Measurements from ENCODE around the gene NR4A1. TPM values are rescaled to one million over a fixed set of nuclear protein-coding genes. Genes with fewer than 3 reads are reported as not detected.

NR4A1 gene
- total RNA-seq, 1 donor from 2014 or later: 79.2 TPM

DNA sequence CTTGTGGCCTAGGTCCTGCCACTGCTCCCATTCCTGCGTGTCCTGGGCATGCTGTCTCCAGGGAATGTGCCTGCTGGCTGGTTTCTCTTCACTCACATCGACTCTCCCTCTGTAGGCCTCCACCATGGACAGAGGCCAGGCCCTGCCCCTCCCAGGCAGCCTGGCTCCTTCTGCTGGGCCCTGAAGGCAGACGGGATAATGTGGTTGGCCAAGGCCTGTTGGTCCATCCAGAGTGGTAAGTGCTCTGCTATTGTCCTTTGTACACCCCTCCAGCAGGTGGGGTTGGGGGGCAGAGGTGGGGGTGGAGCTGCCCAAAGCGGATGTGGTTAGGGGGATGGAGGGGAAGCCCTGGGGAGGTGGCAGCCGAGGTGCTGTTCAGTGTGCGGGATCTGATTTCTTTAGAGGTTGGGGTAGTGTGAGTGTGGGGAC lies 9.5 kb upstream of the NR4A1 start:
- peak; percentile 45 for DNase-seq (ENCODE audit: low spot score)

DNA sequence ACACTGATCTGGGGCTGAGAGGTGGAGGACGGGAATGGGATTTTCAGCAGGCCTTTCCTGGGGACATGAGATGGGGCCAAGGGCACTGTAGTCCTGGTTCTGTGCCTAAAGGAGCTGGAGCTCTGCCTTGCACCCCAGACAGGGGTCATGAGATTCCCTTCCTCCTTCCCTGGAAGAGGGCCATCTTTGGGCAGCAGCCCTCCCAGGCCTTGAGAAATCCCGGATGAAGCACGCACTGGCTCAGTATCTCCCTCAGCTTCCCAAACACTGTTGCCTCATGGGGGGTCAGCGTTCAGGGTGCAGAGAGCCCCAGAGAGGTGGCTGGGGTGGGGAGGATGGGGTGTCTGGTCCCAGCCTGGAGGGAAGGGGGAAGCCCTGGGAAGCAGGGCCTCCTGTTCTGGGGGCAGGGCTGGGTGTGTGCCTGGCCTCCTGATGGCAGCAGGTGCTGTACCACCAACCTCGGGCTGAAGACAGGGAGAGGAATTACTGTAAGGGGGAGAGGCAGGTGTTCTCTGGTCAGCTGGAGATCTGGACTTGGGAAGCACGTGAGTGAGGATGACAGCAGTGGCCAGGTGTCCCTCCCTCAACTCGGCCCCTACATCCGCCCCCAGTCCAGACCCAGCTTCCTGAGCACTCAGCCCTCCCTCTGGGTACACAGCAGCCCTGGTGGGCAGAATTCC lies 8.4 kb upstream of the NR4A1 start:
- DNase-seq (ENCODE audit: low spot score): no peak

DNA sequence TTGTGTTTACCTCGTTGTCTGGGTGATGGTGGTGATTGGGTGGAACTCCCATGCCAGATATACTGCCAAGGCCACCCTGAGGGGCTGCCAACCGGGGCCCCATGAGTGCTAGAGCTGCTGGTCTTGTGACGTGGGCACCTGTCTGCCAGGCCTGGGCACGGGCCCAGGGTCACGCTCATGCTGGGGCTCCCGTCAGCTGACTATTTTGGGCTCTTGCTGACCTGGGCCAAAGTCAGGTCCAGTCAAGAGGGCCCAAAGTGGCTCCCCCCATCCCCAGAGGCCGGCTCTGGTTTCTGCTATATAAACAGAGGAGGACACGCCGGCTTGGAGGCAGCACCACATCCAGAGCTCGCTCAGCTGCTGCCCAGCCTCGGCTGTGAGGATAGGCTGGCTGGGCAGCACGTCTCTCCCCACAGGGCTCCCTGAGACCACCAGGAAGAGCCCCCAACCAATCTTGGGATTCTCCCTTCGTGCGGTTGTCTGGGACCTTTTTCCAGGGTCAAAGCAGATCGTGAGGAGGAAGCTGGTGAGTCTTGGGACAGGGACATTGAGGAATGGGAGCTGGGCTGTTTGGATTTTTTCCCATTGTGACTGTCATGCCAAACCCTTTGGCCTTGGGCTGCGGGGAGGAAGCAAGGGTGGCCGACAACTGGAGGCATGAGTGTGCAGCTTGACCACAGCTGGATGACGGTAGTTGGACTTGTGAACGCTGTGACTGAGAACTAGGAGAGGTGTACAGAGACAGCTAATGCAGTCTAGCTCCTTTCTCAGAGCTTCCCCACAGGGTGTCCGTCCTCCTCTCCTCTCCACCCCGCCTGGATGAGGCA lies 7.6 kb upstream of the NR4A1 start:
- DNase-seq (ENCODE audit: low spot score): no peak

DNA sequence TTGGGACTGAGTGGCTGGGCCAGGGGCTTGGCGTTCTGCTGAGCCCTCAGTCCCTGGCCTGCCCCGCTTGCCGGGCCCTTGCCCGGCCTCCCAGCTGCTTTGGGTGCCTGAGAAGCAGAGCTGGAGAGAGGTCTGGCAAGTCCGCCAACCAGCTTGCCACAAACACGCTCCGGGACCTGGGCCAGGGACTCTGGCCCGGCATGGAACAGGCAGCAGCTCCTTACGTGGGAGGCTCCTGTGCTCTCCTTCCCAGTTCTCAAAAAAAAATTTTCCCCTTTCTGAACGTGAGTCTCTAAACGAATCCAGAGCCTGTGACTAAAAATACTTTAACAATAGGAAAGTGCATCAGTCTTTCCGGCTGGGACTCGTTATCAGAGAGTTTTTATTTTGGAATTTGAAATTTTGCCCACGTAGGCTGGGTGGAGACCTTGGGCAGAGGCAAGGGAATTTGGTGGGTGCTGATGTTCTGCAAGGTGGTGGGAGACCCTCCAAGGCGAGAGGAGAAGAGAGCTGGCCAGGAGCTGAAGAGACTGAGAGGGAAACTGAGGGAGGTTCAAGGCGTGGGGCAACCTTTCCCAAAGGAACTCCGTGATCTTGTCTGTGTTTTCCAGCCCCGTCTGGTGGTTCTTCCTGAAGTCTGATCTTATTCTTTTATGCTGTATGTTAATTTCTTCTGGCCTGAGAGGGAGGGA lies 6.8 kb upstream of the NR4A1 start:
- peak; percentile 74 for DNase-seq (ENCODE audit: low spot score)

DNA sequence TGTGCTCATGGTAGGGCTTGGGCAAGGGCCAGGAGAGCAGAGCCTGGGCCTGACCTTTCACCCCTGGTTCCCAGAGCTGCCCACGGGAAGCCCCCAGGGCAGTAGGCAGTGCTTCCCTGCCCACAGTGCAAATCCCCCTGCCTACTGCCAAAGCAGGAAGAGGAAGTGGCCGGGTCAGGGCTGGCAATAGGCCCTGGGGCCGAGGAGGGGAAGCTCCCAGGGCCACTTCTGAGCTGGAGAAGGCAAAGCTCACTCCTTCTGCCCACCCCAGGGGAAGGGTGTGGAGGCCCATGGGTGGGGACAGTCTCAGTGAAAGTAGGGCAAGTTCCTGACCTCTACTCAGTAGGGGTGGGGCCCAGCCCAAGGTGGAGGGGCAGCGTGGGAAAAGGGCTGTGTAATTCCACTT lies 5.4 kb upstream of the NR4A1 start:
- DNase-seq (ENCODE audit: low spot score): no peak

DNA sequence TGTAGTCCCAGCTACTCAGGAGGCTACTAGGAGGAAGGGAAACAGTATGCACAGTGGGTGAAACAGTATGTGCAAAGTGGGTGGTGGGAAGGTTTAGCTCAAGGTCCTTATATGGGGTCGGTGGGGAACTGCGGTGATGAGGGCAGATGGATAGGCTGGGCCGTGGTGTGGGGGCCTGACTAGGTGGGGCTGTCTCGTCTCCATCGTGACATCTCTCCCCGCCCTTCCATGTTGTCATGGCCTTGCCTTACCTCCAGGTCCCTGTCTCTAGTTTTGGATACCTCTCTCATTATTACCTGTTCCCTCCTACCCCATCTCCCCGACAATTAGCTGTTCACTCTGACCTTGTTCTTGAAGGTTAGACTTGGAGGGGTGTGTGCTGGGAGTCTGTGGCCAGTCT lies 4.4 kb upstream of the NR4A1 start:
- no peak for DNase-seq (ENCODE audit: low spot score)

DNA sequence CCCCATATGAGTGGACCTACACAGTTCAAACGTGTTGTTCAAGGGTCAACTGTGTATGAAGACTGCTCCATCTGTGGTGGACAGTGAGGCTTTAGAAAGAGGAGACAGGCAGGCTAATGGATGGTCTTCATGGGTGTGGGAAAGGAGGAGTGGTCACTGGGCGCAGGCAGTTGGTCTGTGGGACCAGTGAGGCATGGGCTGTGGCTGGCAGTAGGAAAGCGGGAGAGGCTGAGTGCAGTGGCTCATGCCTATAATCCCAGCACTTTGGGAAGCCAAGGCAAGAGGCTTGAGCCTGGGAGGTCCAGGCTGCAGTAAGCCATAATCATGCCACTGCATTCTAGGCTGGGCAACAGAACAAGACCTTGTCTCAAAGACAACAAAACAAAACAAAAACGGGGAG lies 2.0 kb upstream of the NR4A1 start:
- DNase-seq (ENCODE audit: low spot score): no peak

DNA sequence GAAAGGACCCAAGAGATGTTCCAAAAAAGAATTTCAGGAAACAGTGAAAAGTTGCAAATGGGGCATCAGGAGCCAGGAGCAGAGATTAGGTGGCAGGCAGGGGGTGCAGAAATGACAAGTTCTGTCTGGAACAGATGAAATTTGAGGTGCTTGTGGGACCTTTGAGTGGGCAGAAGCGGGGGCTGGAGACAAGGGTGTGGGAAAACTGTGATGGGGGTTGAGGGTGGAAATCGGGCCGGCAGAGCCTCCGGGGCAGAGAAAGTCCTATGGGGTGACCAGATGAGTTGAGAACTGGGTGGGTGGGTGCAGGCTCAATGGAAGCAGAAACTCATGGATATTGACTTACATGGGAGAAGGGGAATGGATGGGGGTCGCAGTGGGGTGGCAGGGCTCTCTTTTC lies 1.6 kb upstream of the NR4A1 start:
- no peak for DNase-seq (ENCODE audit: low spot score)

DNA sequence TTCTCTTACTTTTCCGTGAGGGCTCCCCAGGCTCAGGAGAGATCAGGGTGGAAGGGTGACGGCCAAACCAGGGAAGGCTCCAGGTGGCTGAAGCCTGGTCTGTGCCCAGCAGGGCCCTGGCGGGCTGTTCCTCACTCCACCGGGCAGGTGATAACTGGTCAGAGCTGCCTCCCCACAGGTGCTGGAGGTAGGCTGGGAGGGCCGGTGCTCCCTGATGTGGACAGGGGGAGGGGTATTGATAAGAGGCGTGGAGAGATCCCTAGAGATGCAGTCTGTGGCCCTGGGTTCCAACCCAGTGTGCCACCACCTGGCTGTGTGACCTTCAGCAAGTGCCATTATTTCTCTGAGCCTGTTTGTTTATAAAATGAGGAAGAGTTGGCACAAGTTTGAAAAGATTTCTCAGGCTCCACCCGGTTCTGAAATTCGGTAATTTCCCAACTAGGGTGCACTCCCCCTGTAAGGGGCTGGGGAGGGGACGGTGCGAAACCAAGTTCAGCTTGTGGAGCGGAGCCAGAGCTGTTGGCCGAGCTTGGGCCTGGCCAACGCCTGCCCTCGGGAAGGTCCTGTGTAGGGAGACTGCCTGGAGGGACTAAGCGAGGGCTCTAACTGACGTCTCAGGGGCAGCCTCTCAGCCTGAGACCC lies 1.0 kb upstream of the NR4A1 start:
- DNase-seq (ENCODE audit: low spot score): peak; percentile 65

DNA sequence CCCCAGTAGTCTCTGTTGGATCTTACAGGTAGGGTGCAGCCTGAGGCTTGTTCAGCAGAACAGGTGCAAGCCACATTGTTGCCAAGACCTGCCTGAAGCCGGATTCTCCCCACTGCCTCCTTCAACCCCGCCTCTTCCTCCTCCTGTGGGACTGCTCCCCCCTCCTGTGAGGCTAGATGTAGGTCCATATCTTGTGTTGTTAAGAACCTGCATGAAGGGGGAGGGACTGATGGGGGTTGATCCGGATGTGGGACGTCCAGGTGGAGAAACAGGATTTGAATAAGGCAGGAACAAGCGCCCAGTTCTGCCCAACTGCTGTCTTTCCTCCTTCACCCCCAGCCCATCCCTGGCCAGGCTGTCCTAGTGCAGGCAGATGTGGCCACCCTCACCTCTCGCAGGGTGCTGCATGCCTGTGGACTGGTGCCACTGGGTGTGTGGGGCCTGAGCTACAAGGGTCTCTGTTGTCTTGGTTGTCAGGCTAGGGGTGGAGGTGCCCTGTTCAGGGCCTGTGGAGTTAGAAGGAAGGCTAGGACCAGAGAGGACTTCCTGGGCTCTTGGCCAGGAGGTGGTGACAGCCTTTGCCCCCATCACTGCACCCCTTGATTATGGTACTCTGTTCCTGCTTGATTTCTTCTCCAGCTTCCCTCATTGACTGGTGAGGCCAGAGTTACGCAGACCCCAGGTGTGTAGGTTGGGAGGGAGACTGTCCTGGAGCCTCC lies 1.4 kb downstream of the NR4A1 start:
- DNase-seq (ENCODE audit: low spot score): peak; percentile 81

DNA sequence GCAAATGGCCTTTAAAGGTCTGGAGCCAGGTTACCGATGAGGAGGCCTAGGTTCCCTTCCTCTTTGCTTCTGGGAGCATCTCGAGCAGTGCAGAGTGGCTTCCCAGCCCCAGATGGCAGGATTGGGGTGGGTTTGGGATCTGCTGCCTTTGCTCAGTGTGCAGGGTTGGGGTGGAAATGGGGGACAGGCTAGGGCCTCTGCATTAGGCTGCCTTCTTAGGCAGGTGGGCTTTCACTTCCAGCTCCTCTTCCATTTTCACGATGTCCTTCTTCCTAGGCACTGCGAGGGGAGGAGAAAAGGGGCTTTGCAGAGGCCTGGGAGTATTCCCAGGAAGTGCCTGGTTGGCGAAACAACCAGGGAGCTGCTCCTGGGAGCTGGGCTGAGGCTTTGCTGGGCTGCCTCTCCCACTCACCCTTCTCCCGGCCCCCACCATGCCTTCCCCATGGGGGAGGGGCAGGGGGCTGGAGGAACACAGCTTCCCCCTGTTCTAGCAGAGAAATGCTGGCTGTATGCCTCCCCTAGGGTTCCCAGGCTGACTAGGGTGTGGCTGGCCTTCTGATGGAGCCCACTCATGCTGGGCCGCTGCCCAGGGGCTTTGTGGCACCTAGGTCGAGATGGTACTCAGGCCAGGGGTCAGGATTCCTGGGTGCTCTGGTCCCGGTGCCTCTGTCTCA lies 2.4 kb downstream of the NR4A1 start:
- no peak for DNase-seq (ENCODE audit: low spot score)

DNA sequence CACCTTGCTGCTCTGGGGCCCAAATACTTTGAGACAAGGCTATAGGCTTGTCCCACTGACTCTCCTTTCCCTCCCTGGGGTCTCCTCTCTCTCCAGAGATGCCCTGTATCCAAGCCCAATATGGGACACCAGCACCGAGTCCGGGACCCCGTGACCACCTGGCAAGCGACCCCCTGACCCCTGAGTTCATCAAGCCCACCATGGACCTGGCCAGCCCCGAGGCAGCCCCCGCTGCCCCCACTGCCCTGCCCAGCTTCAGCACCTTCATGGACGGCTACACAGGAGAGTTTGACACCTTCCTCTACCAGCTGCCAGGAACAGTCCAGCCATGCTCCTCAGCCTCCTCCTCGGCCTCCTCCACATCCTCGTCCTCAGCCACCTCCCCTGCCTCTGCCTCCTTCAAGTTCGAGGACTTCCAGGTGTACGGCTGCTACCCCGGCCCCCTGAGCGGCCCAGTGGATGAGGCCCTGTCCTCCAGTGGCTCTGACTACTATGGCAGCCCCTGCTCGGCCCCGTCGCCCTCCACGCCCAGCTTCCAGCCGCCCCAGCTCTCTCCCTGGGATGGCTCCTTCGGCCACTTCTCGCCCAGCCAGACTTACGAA lies 3.1 kb downstream of the NR4A1 start:
- DNase-seq (ENCODE audit: low spot score): no peak

DNA sequence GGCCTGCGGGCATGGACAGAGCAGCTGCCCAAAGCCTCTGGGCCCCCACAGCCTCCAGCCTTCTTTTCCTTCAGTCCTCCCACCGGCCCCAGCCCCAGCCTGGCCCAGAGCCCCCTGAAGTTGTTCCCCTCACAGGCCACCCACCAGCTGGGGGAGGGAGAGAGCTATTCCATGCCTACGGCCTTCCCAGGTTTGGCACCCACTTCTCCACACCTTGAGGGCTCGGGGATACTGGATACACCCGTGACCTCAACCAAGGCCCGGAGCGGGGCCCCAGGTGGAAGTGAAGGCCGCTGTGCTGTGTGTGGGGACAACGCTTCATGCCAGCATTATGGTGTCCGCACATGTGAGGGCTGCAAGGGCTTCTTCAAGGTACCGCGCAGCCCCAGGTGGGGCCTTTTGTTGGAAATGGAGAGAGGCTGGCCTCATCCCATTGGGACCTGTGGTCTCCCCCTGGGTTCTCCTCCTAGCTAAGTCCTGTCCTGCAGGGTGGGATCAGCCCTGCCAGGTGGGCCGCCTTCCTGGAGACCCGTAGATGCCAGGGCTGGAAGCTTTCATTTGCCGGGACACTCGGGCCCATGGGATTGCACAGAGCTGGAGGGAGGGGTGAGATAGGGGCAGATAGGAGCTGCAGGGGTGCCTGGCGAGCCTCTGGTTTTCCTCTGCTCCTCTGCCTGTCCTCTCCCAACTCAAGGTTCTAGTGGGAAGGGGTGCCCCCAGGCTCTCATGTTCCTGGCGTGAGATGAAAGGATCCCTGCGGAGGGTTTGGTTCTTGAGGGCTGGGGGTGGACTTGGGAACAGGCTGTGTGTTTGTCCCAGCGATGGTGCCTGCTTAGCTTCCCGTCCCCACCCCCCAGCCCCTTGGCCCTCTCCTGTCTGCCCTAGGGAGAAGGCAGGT lies 3.8 kb downstream of the NR4A1 start:
- DNase-seq (ENCODE audit: low spot score): no peak

DNA sequence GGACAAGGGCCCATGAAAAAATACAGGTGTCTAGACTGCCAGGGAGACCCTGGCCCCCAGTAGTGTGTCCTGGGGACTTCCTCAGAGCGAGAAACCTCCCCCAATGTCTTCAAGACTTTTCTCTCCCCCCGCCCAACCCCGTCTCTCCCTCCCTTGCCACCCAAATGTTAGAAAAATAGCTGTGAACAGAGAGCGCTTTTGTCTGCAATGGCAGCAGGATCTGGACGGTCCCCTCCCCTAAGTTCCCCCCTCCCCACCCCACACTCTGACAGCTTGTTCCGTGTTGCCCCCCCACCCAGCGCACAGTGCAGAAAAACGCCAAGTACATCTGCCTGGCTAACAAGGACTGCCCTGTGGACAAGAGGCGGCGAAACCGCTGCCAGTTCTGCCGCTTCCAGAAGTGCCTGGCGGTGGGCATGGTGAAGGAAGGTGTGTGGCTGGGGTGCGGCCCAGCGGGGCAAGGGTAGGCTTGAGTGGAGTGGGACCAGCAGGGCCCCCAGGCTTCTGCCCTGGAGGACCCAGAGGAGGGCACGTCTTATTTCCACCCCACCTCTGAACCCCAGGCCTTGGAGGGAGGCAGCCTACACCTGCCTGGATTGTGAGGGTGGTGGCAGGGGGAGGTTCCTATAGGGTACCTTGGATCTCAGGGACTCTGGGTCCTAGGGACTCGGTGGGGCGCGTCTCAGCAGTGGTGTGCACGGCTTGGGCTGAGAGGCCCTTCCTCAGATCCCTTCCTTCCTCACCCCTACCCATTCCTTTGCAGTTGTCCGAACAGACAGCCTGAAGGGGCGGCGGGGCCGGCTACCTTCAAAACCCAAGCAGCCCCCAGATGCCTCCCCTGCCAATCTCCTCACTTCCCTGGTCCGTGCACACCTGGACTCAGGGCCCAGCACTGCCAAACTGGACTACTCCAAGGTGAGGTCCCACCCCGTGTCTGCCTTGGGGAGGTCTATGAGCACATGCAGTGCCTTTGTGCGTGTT lies 4.8 kb downstream of the NR4A1 start:
- no peak for DNase-seq (ENCODE audit: low spot score)

DNA sequence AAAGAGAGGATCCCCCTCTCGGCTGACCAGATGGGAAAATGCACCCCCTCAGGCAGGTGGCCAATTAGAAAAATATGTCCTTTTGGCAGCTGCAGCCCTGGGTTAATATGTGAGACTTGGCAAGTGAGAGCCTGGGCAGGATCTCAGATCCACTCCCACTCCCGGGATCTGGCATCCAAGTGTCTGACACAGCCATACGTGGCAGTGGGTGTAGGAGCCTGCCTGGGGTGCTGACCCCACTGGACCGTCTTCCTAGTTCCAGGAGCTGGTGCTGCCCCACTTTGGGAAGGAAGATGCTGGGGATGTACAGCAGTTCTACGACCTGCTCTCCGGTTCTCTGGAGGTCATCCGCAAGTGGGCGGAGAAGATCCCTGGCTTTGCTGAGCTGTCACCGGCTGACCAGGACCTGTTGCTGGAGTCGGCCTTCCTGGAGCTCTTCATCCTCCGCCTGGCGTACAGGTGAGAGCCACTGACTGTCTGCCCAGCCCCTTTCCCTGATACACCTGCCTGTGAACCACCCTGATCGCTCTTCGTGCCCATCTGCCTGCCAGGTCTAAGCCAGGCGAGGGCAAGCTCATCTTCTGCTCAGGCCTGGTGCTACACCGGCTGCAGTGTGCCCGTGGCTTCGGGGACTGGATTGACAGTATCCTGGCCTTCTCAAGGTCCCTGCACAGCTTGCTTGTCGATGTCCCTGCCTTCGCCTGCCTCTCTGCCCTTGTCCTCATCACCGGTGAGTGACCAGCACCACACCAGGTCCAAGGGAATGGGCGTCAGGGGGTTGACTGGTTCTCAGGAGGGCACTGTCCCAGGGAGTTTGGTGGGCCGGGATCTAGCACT lies 5.8 kb downstream of the NR4A1 start:
- no peak for DNase-seq (ENCODE audit: low spot score)

DNA sequence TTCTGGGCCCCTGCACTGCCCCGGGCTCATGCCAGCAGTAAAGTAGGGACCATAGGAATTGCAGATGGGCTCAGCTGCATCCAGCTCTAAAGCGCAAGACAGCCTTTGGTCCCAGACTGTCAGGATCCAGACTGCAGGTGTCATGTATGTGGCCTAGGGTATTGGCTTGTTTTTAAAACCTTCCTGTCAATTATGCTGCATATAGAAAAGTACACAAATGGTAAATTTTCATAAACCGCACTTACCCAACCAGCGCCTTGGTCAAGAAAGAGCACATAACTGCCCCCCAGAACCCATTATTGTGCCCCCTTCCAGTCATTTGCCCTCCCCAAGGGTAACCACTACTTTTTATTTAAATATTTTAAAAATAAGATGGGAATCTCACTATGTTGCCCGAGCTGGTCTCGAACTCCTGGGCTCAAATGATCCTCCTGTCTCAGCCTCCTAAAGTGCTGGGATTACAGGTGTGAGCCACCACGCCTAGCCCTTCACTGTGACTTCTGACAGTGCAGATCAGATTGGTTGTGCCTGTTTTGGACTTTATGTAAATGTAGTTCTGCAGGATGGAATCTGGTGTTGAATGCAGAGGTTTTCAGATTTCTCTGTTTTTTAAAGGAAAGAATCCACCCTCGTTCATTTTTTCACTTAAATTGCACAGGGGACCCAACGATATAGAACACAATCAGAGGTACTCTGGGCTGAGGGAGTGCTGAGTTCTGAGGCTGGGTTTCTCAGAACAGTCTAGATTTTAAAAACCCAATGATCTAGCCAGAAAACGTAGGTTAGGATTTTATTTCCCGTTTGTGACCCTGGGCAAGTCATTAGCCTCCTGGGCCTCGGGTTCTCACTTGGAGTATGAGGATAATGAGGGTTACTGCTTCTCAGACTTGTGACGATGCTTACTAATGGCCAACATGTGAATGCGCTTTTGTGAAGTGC lies 6.7 kb downstream of the NR4A1 start:
- no peak for DNase-seq (ENCODE audit: low spot score)

Measured in ureter (tissue), 1 donor.